Measurements from ENCODE around the gene NEK6. TPM values are rescaled to one million over a fixed set of nuclear protein-coding genes. Genes with fewer than 3 reads are reported as not detected.

NEK6 gene
- total RNA-seq, 2 donors from 2014 or later: 15.5 to 23.6 TPM

DNA sequence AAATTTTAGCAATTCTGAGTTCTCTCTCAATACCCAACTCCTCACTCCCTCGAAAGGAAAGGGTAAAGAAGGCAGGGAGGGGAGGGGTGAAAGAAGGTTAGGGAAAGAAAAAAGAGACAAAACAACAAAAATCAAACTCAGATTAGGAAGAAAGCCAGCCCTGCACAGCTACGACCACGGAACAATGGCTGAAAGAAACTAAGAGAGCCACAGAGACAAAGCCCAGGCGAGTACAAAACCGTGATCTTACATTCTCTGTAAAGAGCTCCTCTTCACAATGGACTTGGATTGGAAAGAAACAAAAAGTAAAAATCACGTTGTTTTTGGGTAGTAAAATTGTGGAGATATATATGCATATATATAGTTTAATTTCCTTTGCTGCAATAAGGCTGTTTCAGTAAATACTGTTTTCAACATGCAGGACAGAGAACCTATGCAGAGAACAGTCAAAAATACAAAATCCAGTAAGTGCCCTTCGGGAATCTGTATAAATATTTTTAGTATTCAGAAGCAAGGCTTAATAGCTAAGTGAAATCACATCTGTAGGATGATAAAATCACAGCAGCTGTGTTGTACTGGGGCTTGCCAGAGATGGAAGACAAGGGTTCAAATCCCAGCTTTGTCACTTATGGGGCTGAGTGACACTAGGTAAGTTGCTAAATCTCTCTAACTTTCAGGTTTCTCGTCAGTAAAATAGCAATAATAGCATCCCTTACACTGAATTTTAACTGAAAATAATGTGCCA lies 140.6 kb downstream of the NEK6 start:
- Histone ChIP-seq H3K27me3 (no peaks in the 10 kb centered on the region), H3K36me3 (replicated peaks in 1 of 2; ENCODE audit: insufficient read depth in 1 of 2, low read depth in 2 of 2) (peaks cover 0 to 9% of the 10 kb centered on the region in 2 donors), H3K9me3 (no peaks in the 10 kb centered on the region), H3K27ac (no peak overlapping the region), H3K4me1 (no peaks in the 10 kb centered on the region), H3K4me3 (no peak overlapping the region)
- WGBS, 2 donors: 80 to 83% methylated on average over 8 of the region's 8 CpGs
- ATAC-seq (no peak), DNase-seq (no peak)
- intact Hi-C loops (cut with DNase I): no loop called here
- no peak for TF ChIP-seq POLR2A (IDR thresholded peaks at IDR 0.05)
- TF ChIP-seq, protein P1, sequence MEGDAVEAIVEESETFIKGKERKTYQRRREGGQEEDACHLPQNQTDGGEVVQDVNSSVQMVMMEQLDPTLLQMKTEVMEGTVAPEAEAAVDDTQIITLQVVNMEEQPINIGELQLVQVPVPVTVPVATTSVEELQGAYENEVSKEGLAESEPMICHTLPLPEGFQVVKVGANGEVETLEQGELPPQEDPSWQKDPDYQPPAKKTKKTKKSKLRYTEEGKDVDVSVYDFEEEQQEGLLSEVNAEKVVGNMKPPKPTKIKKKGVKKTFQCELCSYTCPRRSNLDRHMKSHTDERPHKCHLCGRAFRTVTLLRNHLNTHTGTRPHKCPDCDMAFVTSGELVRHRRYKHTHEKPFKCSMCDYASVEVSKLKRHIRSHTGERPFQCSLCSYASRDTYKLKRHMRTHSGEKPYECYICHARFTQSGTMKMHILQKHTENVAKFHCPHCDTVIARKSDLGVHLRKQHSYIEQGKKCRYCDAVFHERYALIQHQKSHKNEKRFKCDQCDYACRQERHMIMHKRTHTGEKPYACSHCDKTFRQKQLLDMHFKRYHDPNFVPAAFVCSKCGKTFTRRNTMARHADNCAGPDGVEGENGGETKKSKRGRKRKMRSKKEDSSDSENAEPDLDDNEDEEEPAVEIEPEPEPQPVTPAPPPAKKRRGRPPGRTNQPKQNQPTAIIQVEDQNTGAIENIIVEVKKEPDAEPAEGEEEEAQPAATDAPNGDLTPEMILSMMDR (IDR thresholded peaks at IDR 0.05): no peak

DNA sequence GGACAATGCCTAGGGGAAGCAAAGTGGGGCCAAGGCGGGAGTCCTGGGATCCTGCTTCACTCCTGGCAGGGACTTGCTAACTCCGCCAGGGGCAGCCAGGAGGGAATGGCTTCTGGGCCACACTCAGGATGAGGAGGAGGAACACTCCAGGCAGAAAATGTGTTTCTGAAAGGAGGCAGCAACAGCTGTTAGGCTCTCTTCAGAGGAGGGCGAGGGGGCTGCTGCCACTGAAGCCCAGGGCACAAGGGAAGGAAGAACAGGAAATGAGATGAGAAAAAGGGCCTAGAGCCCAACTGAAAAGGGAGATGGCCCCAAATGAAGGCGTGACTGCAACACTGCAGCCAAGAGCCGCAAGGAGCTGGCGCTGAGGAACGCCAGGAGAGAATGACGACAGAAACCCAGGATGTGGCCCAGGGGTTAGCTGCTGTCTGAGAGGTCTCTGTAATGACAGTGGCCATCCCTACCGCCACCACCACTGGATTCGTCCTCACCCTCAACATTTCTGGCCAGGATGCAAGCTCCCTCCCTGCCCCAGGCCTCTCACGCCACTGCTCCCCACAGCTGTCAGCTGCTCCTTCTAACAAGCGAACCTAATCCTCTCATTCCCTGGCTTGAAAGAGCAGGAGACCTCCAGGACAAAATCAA lies 141.7 kb downstream of the NEK6 start:
- intact Hi-C loops (cut with DNase I): no loop called here
- peak; percentile 30 for ATAC-seq

DNA sequence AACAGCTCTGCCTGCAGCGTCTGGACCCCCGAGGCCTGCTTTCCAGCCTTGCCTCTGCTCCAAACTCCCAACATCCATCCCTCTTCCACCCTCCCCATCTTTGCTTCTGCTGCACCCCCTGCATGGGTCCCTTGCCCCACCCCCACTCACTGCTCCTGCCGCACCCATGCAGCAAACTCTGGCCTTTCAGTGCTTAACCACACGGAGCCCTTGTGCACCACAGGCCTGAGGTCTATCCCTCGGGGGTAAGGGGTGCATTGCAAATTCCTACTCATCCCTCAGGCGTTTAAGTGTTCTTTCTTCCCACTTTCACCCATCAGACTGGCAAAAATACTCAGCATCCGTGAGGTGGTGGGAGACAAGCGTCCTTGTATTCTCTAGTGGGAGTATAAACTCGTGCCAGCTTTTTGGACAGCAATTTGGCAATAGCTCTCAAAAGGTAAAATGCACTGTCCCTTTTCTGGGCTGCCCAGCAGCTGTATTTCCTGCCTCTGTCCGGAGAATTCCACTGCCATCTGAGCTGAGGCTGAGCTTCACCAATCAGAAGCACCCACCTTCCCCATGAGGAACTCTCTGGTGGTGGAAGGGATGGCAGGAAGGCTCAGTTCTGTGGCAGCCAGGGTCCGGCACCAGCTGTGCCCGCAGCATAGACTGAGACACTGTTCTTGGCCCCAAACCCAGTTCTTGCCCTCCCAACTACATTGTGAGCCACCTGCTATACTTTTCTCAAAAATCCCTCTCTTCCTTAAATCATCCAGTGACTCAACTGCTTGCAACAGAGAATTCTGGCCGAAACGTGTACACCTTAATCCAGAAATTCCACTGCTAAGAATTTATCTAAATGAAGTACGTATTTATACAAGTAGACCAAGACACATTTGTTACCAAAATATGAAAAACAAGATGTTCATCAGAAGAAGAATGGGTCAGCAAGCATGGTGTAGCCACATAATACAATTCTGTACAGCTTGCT lies 142.5 kb downstream of the NEK6 start:
- no peak overlapping the region for H3K27ac ChIP-seq
- WGBS, 2 donors: 64 to 67% methylated on average over 14 to 15 of the region's 15 CpGs
- no peaks in the 10 kb centered on the region for H3K4me1 ChIP-seq
- no peaks in the 10 kb centered on the region for H3K9me3 ChIP-seq
- no peak for DNase-seq
- H3K4me3 ChIP-seq: no peak overlapping the region
- ATAC-seq: no peak
- H3K36me3 ChIP-seq (replicated peaks in 1 of 2; ENCODE audit: insufficient read depth in 1 of 2, low read depth in 2 of 2): peaks cover 0 to 24% of the 10 kb centered on the region in 2 donors
- no peaks in the 10 kb centered on the region for H3K27me3 ChIP-seq
- intact Hi-C loops (cut with DNase I): no loop called here
- TF ChIP-seq, protein P1 (IDR thresholded peaks at IDR 0.05): no peak
- no peak for TF ChIP-seq POLR2A (IDR thresholded peaks at IDR 0.05)

More for the DNA sequence above, 141.7 kb downstream of the NEK6 start:
- Histone ChIP-seq H3K27ac (no peak overlapping the region), H3K9me3 (no peaks in the 10 kb centered on the region), H3K36me3 (replicated peaks in 1 of 2; ENCODE audit: insufficient read depth in 1 of 2, low read depth in 2 of 2) (peaks cover 0 to 18% of the 10 kb centered on the region in 2 donors), H3K4me1 (no peaks in the 10 kb centered on the region), H3K27me3 (no peaks in the 10 kb centered on the region), H3K4me3 (no peak overlapping the region)
- no peak for DNase-seq
- 76 to 88% methylated on average over 12 of the region's 12 CpGs for WGBS, 2 donors
- no peak for TF ChIP-seq POLR2A (IDR thresholded peaks at IDR 0.05)
- TF ChIP-seq, protein P1 (IDR thresholded peaks at IDR 0.05): no peak

Other genes starting within 250 kb of the NEK6 start
- gene LHX2, start 246.2 kb upstream of the NEK6 start, total RNA-seq: not detected
- gene PSMB7, start 157.5 kb downstream of the NEK6 start, total RNA-seq: 10 to 100 TPM; 31.6 to 93.9 TPM
- not detected for gene ADGRD2, start 192.5 kb downstream of the NEK6 start, total RNA-seq
- not detected for gene NR5A1, start 249.4 kb downstream of the NEK6 start, total RNA-seq

All from body of pancreas (tissue), 4 donors.